HG03565 (cell line): Measurements from ENCODE around the gene HLA-F.

Source experiments
- ATAC-seq: cut with Tn5 transposase; IDR thresholded peaks from one replicate; pipeline ENCODE4 v1.9.1; 2021; ENCODE audit warnings: mild to moderate bottlenecking, moderate library complexity; ENCODE audit not compliant: unreplicated experiment

Gene HLA-F

GRCh38 chr6:29759457-29759856, 36.2 kb downstream of the HLA-F start:
- no peak for ATAC-seq

- ATAC-seq, result no peak
Observed at GRCh38 chr6:29760328-29760727, 37.1 kb downstream of the HLA-F start.

GRCh38 chr6:29762051-29762450, 38.8 kb downstream of the HLA-F start:
- no peak for ATAC-seq

GRCh38 chr6:29762781-29763214, 39.6 kb downstream of the HLA-F start:
- ATAC-seq, result no peak

- no peak for ATAC-seq
Observed at GRCh38 chr6:29763491-29764289, 40.5 kb downstream of the HLA-F start.

GRCh38 chr6:29764422-29765196, 41.4 kb downstream of the HLA-F start:
- ATAC-seq, result no peak

- no peak for ATAC-seq
Observed at GRCh38 chr6:29769336-29769735, 46.1 kb downstream of the HLA-F start.

GRCh38 chr6:29770306-29770705, 47.1 kb downstream of the HLA-F start:
- ATAC-seq, result no peak

GRCh38 chr6:29776684-29777083, 53.5 kb downstream of the HLA-F start:
- no peak for ATAC-seq
